Mesodermal cell (in vitro differentiated cells): ENCODE data around the gene SRGAP2B.
"Not testable (repeated sequence)": the region's sequence is repeated elsewhere in the genome, so short reads cannot be mapped to it uniquely, and the experiment has no call there.

Experiments
- H3K27ac ChIP-seq: 2 replicates; pipeline ENCODE4 v1.7.0; 2013; ENCODE audit warnings: mild to moderate bottlenecking, low read depth, low read length, moderate library complexity; ENCODE audit not compliant: severe bottlenecking
- H3K36me3 ChIP-seq: 2 replicates; pipeline ENCODE4 v1.7.1; 2013; ENCODE audit warnings: mild to moderate bottlenecking, low read length, moderate library complexity; ENCODE audit not compliant: control insufficient read depth, insufficient read depth
- H3K4me1 ChIP-seq: one replicate; pipeline ENCODE4 v1.7.1; 2013; ENCODE audit warnings: mild to moderate bottlenecking, low read length; ENCODE audit not compliant: insufficient read depth, control insufficient read depth, poor library complexity, severe bottlenecking
- H3K4me3 ChIP-seq: 2 replicates; pipeline ENCODE4 v1.7.0; 2013; ENCODE audit warnings: low read length, control low read depth, mild to moderate bottlenecking; ENCODE audit not compliant: insufficient read depth, poor library complexity, severe bottlenecking; ENCODE audit errors: extremely low read depth
- H3K9me3 ChIP-seq: 2 replicates; pipeline ENCODE4 v1.7.1; 2013; ENCODE audit warnings: mild to moderate bottlenecking, low read length, moderate library complexity; ENCODE audit not compliant: control insufficient read depth
- WGBS, 2 experiments: methylation state at CpG; one replicate each; pipeline ENCODE4 v1.1.5; 2013; ENCODE audit warnings: missing lambda C conversion rate in 2 of 2; ENCODE audit not compliant: insufficient coverage in 2 of 2; 5-methylcytosine and 5-hydroxymethylcytosine counted together

Gene SRGAP2B

GRCh38 chr1:144935310-144935709, 159.8 kb downstream of the SRGAP2B start:
- H3K9me3 ChIP-seq, H3K27ac ChIP-seq, H3K4me1 ChIP-seq, H3K36me3 ChIP-seq, H3K4me3 ChIP-seq: not testable (repeated sequence)
- WGBS, 2 experiments, result no CpG with 5 or more reads among the region's 3 CpGs

- not testable (repeated sequence) for H3K4me3 ChIP-seq, H3K9me3 ChIP-seq, H3K36me3 ChIP-seq, H3K4me1 ChIP-seq, H3K27ac ChIP-seq
- WGBS, 2 experiments, result no CpG with 5 or more reads among the region's 5 CpGs
These were observed 162.1 kb downstream of the SRGAP2B start for GRCh38 chr1:144933014-144933413.

GRCh38 chr1:144932153-144932552, 163.0 kb downstream of the SRGAP2B start:
- not testable (repeated sequence) for H3K4me3 ChIP-seq, H3K9me3 ChIP-seq, H3K27ac ChIP-seq, H3K4me1 ChIP-seq, H3K36me3 ChIP-seq
- WGBS, 2 experiments, result no CpG with 5 or more reads among the region's 5 CpGs

- not testable (repeated sequence) for H3K4me1 ChIP-seq, H3K36me3 ChIP-seq
- no CpG with 5 or more reads among the region's 1 CpG for WGBS, 2 experiments
These were observed 163.6 kb downstream of the SRGAP2B start for GRCh38 chr1:144931553-144931952.

GRCh38 chr1:144930085-144930777, 164.9 kb downstream of the SRGAP2B start:
- H3K36me3 ChIP-seq, H3K9me3 ChIP-seq, H3K4me1 ChIP-seq, H3K4me3 ChIP-seq, H3K27ac ChIP-seq: not testable (repeated sequence)
- 100% methylated on average over 1 of the region's 6 CpGs; no CpG with 5 or more reads in 1 of the 2 experiments for WGBS, 2 experiments

More at GRCh38 chr1:144931553-144931952, 163.6 kb downstream of the SRGAP2B start:
- H3K4me3 ChIP-seq, H3K27ac ChIP-seq, H3K9me3 ChIP-seq: not testable (repeated sequence)

GRCh38 chr1:144927292-144927691, 167.8 kb downstream of the SRGAP2B start:
- not testable (repeated sequence) for H3K36me3 ChIP-seq, H3K9me3 ChIP-seq, H3K4me3 ChIP-seq, H3K27ac ChIP-seq, H3K4me1 ChIP-seq
- no CpG with 5 or more reads among the region's 1 CpG for WGBS, 2 experiments

GRCh38 chr1:144923640-144924039, 171.5 kb downstream of the SRGAP2B start:
- H3K36me3 ChIP-seq, H3K4me3 ChIP-seq, H3K9me3 ChIP-seq, H3K27ac ChIP-seq, H3K4me1 ChIP-seq: not testable (repeated sequence)
- no CpG with 5 or more reads among the region's 5 CpGs for WGBS, 2 experiments

- not testable (repeated sequence) for H3K4me1 ChIP-seq, H3K36me3 ChIP-seq, H3K27ac ChIP-seq, H3K4me3 ChIP-seq, H3K9me3 ChIP-seq
- WGBS, 2 experiments, result 50 to 100% methylated on average over 1 of the region's 4 CpGs
These were observed 172.3 kb downstream of the SRGAP2B start for GRCh38 chr1:144922785-144923184.

GRCh38 chr1:144919106-144919505, 176.0 kb downstream of the SRGAP2B start:
- not testable (repeated sequence) for H3K27ac ChIP-seq

GRCh38 chr1:144918027-144918603, 177.0 kb downstream of the SRGAP2B start:
- not testable (repeated sequence) for H3K36me3 ChIP-seq, H3K4me1 ChIP-seq, H3K9me3 ChIP-seq, H3K27ac ChIP-seq, H3K4me3 ChIP-seq
- WGBS, 2 experiments, result no CpG with 5 or more reads among the region's 3 CpGs

More at GRCh38 chr1:144919106-144919505, 176.0 kb downstream of the SRGAP2B start:
- not testable (repeated sequence) for H3K4me3 ChIP-seq, H3K36me3 ChIP-seq, H3K9me3 ChIP-seq, H3K4me1 ChIP-seq

- H3K4me3 ChIP-seq, H3K36me3 ChIP-seq, H3K4me1 ChIP-seq, H3K9me3 ChIP-seq, H3K27ac ChIP-seq: not testable (repeated sequence)
- no CpG with 5 or more reads among the region's 8 CpGs for WGBS, 2 experiments
These were observed 177.7 kb downstream of the SRGAP2B start for GRCh38 chr1:144917154-144918026.
